ENCODE results near the gene ZBTB17.

GRCh38 chr1:15974855-15975254, 1.0 kb downstream of the ZBTB17 start:
- TF ChIP-seq EZH2 (IDR thresholded peaks at IDR 0.05; ENCODE audit: borderline replicate concordance, low read depth, low read length, poor library complexity, severe bottlenecking): no peak
- no peak for TF ChIP-seq CTCF (conservative IDR thresholded peaks at IDR 0.05; ENCODE audit: low read depth, low read length)

Measured in A673 (cell line).